Natural killer cell treated with Interleukin-12 subunit alpha and Interleukin-12 subunit beta and Interleukin-15 and Interleukin-18, amount 100 ng/mL, for 72 hours (primary cell): Measurements from ENCODE around the gene PHACTR4. TPM values are rescaled to one million over a fixed set of nuclear protein-coding genes. Genes with fewer than 3 reads are reported as not detected.
"Not testable (repeated sequence)": the region's sequence is repeated elsewhere in the genome, so short reads cannot be mapped to it uniquely, and the experiment has no call there.

Experiments used
- ATAC-seq, 2 donors: fragments of 150-1000 bp; cut with Tn5 transposase in 1 of 2; sonication (Bioruptor Pico), chemical (Tn5 transposase) in 1 of 2; 2 replicates each; pipeline ENCODE4 v1.10.0; 2021
- DNase-seq: peaks from one replicate; pipeline ENCODE4 v3.0.0; 2022; ENCODE audit warnings: low spot score
- H3K27ac Mint-ChIP-seq, 2 donors: 1 replicate in 1 of 2; 2 replicates in 1 of 2; pipeline ENCODE4 v1.8.0; 2022; ENCODE audit warnings: mixed read lengths in 2 of 2, mild to moderate bottlenecking in 1 of 2, moderate library complexity in 1 of 2
- H3K27me3 Mint-ChIP-seq, 2 donors: 1 replicate in 1 of 2; 2 replicates in 1 of 2; pipeline ENCODE4 v1.8.0; 2022; ENCODE audit warnings: mixed read lengths in 2 of 2
- H3K36me3 Mint-ChIP-seq: one replicate; pipeline ENCODE4 v1.8.0; 2022; ENCODE audit warnings: mixed read lengths
- H3K4me1 Mint-ChIP-seq, 2 donors: 1 replicate in 1 of 2; 2 replicates in 1 of 2; pipeline ENCODE4 v1.8.0; 2022; ENCODE audit warnings: low read depth in 2 of 2, mixed read lengths in 2 of 2, mild to moderate bottlenecking in 1 of 2
- H3K4me3 Mint-ChIP-seq: one replicate; pipeline ENCODE4 v1.8.0; 2022; ENCODE audit warnings: mixed read lengths
- H3K9me3 Mint-ChIP-seq: 2 replicates; pipeline ENCODE4 v1.8.0; 2022; ENCODE audit warnings: mixed read lengths
- total RNA-seq, 2 donors: library from RNA; stranded (reverse); gene quantifications; one replicate each; pipeline ENCODE4 v1.2.3, GENCODE V29; 2022

The PHACTR4 gene
- total RNA-seq, 2 donors from 2014 or later, result 30.2 to 32.7 TPM

GRCh38 chr1:28518000-28518744, 148.6 kb downstream of the PHACTR4 start:
- ATAC-seq (peak; percentile 82 to 84), DNase-seq (peak; percentile 89)
- Mint-ChIP-seq H3K27me3 (no peaks in the 10 kb centered on the region), H3K9me3 (no peaks in the 10 kb centered on the region), H3K4me1 (peaks cover 28 to 31% of the 10 kb centered on the region in 2 donors), H3K4me3 (peak overlapping the region; percentile 96), H3K36me3 (peaks cover 7% of the 10 kb centered on the region), H3K27ac (peak overlapping the region; percentile 81 to 83)

GRCh38 chr1:28518745-28519341, 149.3 kb downstream of the PHACTR4 start:
- Mint-ChIP-seq H3K9me3 (no peaks in the 10 kb centered on the region), H3K4me1 (peaks cover 28 to 31% of the 10 kb centered on the region in 2 donors)
- peak; percentile 68 for DNase-seq

GRCh38 chr1:28519946-28520725, 150.6 kb downstream of the PHACTR4 start:
- H3K27me3 Mint-ChIP-seq, result no peaks in the 10 kb centered on the region
- H3K9me3 Mint-ChIP-seq, result no peaks in the 10 kb centered on the region
- H3K4me3 Mint-ChIP-seq, result peak overlapping the region; percentile 40
- H3K4me1 Mint-ChIP-seq, result peaks cover 28 to 35% of the 10 kb centered on the region in 2 donors
- ATAC-seq (no peak), DNase-seq (no peak)
- H3K27ac Mint-ChIP-seq, result no peak overlapping the region
- peaks cover 7% of the 10 kb centered on the region for H3K36me3 Mint-ChIP-seq

More at GRCh38 chr1:28518745-28519341, 149.3 kb downstream of the PHACTR4 start:
- peak; percentile 54 to 72 for ATAC-seq
- H3K4me3 Mint-ChIP-seq, result peak overlapping the region; percentile 96
- H3K27ac Mint-ChIP-seq, result peak overlapping the region; percentile 62 to 81
- peaks cover 7% of the 10 kb centered on the region for H3K36me3 Mint-ChIP-seq
- no peaks in the 10 kb centered on the region for H3K27me3 Mint-ChIP-seq

- not testable (repeated sequence) for H3K27me3 Mint-ChIP-seq, ATAC-seq, DNase-seq, H3K9me3 Mint-ChIP-seq, H3K27ac Mint-ChIP-seq, H3K4me3 Mint-ChIP-seq, H3K36me3 Mint-ChIP-seq
- H3K4me1 Mint-ChIP-seq, result peaks cover 28 to 35% of the 10 kb centered on the region in 2 donors
Observed at GRCh38 chr1:28520796-28521195, 151.3 kb downstream of the PHACTR4 start.

- Mint-ChIP-seq H3K36me3 (peaks cover 7% of the 10 kb centered on the region), H3K27ac (peak overlapping the region in 1 of 2 donors; percentile 4), H3K9me3 (no peaks in the 10 kb centered on the region), H3K4me3 (peak overlapping the region; percentile 23), H3K4me1 (peaks cover 28 to 33% of the 10 kb centered on the region in 2 donors), H3K27me3 (no peaks in the 10 kb centered on the region)
- no peak for DNase-seq
- no peak for ATAC-seq
Observed at GRCh38 chr1:28521502-28522164, 152.1 kb downstream of the PHACTR4 start.

GRCh38 chr1:28522537-28522936, 153.0 kb downstream of the PHACTR4 start:
- H3K4me3 Mint-ChIP-seq, result not testable (repeated sequence)

GRCh38 chr1:28525002-28525642, 155.6 kb downstream of the PHACTR4 start:
- not testable (repeated sequence) for H3K27me3 Mint-ChIP-seq, H3K9me3 Mint-ChIP-seq, DNase-seq, H3K36me3 Mint-ChIP-seq, H3K27ac Mint-ChIP-seq, H3K4me3 Mint-ChIP-seq, ATAC-seq
- peaks cover 9 to 15% of the 10 kb centered on the region in 2 donors for H3K4me1 Mint-ChIP-seq

More at GRCh38 chr1:28522537-28522936, 153.0 kb downstream of the PHACTR4 start:
- not testable (repeated sequence) for ATAC-seq, DNase-seq, H3K27me3 Mint-ChIP-seq, H3K9me3 Mint-ChIP-seq, H3K36me3 Mint-ChIP-seq, H3K27ac Mint-ChIP-seq
- H3K4me1 Mint-ChIP-seq, result peaks cover 23 to 29% of the 10 kb centered on the region in 2 donors

GRCh38 chr1:28526886-28527285, 157.3 kb downstream of the PHACTR4 start:
- ATAC-seq (no peak), DNase-seq (no peak)
- Mint-ChIP-seq H3K4me1 (peaks cover 4 to 10% of the 10 kb centered on the region in 2 donors), H3K27me3 (no peaks in the 10 kb centered on the region), H3K9me3 (no peaks in the 10 kb centered on the region), H3K36me3 (peaks cover 9% of the 10 kb centered on the region), H3K4me3 (no peak overlapping the region), H3K27ac (no peak overlapping the region)

- no peak overlapping the region for H3K4me3 Mint-ChIP-seq
- peaks cover 11% of the 10 kb centered on the region for H3K36me3 Mint-ChIP-seq
- no peaks in the 10 kb centered on the region for H3K27me3 Mint-ChIP-seq
- H3K4me1 Mint-ChIP-seq, result no peaks in the 10 kb centered on the region
- ATAC-seq, result no peak
- no peak for DNase-seq
- no peaks in the 10 kb centered on the region for H3K9me3 Mint-ChIP-seq
- H3K27ac Mint-ChIP-seq, result no peak overlapping the region
Observed at GRCh38 chr1:28530456-28530855, 160.9 kb downstream of the PHACTR4 start.

- no peak for ATAC-seq
- peaks cover 11% of the 10 kb centered on the region for H3K36me3 Mint-ChIP-seq
- H3K27me3 Mint-ChIP-seq, result no peaks in the 10 kb centered on the region
- H3K27ac Mint-ChIP-seq, result no peak overlapping the region
- no peak overlapping the region for H3K4me3 Mint-ChIP-seq
- H3K4me1 Mint-ChIP-seq, result no peaks in the 10 kb centered on the region
- no peak for DNase-seq
- no peaks in the 10 kb centered on the region for H3K9me3 Mint-ChIP-seq
Observed at GRCh38 chr1:28534671-28535070, 165.1 kb downstream of the PHACTR4 start.

GRCh38 chr1:28535180-28535579, 165.6 kb downstream of the PHACTR4 start:
- no peak overlapping the region for H3K27ac Mint-ChIP-seq
- H3K4me3 Mint-ChIP-seq, result no peak overlapping the region
- no peaks in the 10 kb centered on the region for H3K27me3 Mint-ChIP-seq
- ATAC-seq, result peak in 1 of 2 donors; percentile 13
- no peak for DNase-seq
- no peaks in the 10 kb centered on the region for H3K9me3 Mint-ChIP-seq
- peaks cover 11% of the 10 kb centered on the region for H3K36me3 Mint-ChIP-seq
- H3K4me1 Mint-ChIP-seq, result no peaks in the 10 kb centered on the region

- no peak for ATAC-seq
- Mint-ChIP-seq H3K9me3 (no peaks in the 10 kb centered on the region), H3K27me3 (no peaks in the 10 kb centered on the region), H3K27ac (no peak overlapping the region), H3K4me1 (no peaks in the 10 kb centered on the region), H3K4me3 (no peak overlapping the region), H3K36me3 (peaks cover 6% of the 10 kb centered on the region)
- DNase-seq, result no peak
Observed at GRCh38 chr1:28537457-28538199, 168.1 kb downstream of the PHACTR4 start.
